Cardiac fibroblast (primary cell): Measurements from ENCODE around the gene THEM4.

Experiments
- DNase-seq, 2 donors: peaks; one replicate each; pipeline versions ENCODE4 v3.0.0 to v3.0.0-alpha.2; 2010; ENCODE audit warnings: low read depth in 2 of 2
- H3K4me3 ChIP-seq, 2 donors: replicated peaks in 1 of 2; 1 replicate in 1 of 2; 2 replicates in 1 of 2; pipeline ENCODE4 v1.5.1; 2011; ENCODE audit warnings: low read depth in 2 of 2, low read length in 2 of 2, mild to moderate bottlenecking in 2 of 2, moderate library complexity in 1 of 2
- TF ChIP-seq, protein P1 (sequence below): IDR thresholded peaks from one replicate; pipeline ENCODE4 v1.5.1; 2011; ENCODE audit warnings: low read depth, mild to moderate bottlenecking, low read length, inconsistent platforms

THEM4 gene

DNA sequence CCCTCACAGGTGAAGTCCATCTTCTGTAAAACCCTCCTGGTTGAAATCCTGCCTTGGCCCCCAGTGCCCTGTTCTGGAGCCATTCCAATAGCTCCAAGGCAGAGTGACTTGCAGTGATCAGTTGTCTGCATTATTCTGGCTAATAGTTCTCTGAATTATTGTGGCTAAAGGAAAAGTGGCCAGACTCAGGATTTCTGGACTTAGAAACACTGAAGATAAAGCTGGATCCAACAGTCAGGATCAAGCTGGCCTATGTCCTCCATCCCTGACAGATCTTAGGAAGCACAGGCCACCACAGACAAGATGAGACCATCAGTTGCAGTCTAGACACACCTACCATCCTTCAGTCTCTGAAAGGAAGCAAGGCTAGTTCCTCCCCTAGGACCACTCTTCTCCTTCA is 68.9 kb downstream of the THEM4 start:
- TF ChIP-seq, protein P1, sequence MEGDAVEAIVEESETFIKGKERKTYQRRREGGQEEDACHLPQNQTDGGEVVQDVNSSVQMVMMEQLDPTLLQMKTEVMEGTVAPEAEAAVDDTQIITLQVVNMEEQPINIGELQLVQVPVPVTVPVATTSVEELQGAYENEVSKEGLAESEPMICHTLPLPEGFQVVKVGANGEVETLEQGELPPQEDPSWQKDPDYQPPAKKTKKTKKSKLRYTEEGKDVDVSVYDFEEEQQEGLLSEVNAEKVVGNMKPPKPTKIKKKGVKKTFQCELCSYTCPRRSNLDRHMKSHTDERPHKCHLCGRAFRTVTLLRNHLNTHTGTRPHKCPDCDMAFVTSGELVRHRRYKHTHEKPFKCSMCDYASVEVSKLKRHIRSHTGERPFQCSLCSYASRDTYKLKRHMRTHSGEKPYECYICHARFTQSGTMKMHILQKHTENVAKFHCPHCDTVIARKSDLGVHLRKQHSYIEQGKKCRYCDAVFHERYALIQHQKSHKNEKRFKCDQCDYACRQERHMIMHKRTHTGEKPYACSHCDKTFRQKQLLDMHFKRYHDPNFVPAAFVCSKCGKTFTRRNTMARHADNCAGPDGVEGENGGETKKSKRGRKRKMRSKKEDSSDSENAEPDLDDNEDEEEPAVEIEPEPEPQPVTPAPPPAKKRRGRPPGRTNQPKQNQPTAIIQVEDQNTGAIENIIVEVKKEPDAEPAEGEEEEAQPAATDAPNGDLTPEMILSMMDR: no peak
- H3K4me3 ChIP-seq: no peak overlapping the region
- no peak for DNase-seq

DNA sequence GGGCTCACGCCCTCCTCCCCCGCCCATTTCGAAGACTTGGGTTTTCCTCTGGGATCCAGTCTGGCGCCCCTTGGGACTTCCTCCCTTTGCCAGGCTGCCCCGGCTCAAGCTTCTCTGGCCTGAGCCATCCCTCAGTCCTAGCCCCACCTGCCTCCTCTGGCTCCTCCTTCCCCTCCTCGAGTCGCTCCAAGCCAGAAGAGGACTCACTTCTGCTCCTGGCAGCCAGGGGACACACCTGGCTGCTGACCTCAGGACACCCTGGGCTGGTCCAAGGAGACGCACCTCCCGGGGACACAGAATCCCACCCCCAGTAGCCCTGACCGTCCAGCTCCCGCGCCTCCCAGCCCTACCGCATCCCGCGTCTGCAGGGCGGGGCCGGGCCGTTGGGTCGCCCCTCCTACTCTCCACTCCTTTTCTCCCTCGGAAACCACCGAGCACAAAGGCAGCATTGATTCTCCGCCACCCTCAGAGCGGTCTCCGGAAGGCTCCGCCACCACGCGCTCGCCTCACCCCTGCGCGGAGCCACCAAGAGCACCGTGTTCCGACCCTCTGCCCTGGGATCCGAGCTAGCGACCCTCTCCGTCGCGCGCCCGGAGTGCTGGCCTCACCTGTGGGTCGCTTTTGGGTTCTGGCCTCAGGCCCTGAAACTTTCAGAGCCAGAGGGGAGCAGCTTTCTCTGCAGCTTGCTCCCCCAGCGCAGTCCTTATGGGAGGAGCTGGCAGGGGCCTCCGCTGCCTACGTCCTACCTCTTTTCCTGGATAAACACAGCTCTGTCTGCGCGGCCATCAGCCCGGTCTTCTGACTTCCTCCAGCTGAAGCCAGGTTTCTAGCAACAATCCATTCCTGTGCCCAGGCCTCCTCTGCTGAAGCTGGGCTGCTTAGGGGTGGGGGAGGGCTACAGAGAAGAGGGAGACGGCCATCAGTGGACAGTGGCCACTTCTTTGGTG is 69.6 kb downstream of the THEM4 start, which contains the start of gene C2CD4D:
C2CD4D (minus strand) TSS at position 364 of the 947 bp plus-strand sequence. CDS start 831 bp downstream, outside the sequence.
- DNase-seq: no peak
- H3K4me3 ChIP-seq: peak within 1 kb of the TSS; percentile 15 to 18
- TF ChIP-seq, protein P1: no peak

GRCh38 chr1:151839082-151839412 is 70.3 kb downstream of the THEM4 start:
- H3K4me3 ChIP-seq: peak overlapping the region; percentile 11 to 18
- DNase-seq: no peak
- TF ChIP-seq, protein P1: no peak

GRCh38 chr1:151838222-151839081 is 70.9 kb downstream of the THEM4 start:
- no peak for DNase-seq
- TF ChIP-seq, protein P1: no peak

GRCh38 chr1:151837884-151838221 is 71.5 kb downstream of the THEM4 start:
- TF ChIP-seq, protein P1: no peak
- no peak overlapping the region for H3K4me3 ChIP-seq
- DNase-seq: no peak

More at GRCh38 chr1:151838222-151839081, 70.9 kb downstream of the THEM4 start:
- H3K4me3 ChIP-seq: peak overlapping the region; percentile 11 to 18

DNA sequence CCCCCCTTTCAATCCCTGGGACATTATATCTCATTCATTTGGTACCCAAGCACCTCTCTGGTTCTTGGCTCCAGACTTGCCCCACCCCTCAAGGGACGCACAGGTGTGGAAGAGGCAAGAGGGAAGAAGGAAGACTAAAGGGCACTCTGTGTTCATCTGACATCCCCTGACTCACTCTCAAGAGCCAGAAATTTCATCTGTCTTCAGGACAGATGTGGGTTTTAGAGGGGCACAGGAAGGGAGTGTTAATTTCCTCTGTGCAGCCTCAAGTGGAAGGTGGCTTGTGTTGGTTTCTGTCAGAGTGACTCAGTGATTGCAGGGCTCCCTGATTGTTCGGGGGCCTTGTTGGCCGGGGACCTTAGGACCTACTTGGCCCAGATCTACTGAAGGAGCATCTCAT is 72.1 kb downstream of the THEM4 start:
- DNase-seq: no peak
- TF ChIP-seq, protein P1: no peak
- no peak overlapping the region for H3K4me3 ChIP-seq
